Glutamatergic neuron (in vitro differentiated cells): ENCODE data around the gene MMP17. TPM values are rescaled to one million over a fixed set of nuclear protein-coding genes. Genes with fewer than 3 reads are reported as not detected.

Experiments used
- DNase-seq: peaks from one replicate; pipeline ENCODE4 v3.0.0; 2022
- H3K27ac Mint-ChIP-seq: one replicate; pipeline ENCODE4 v1.8.0; 2020; ENCODE audit warnings: mild to moderate bottlenecking, mixed read lengths, inconsistent platforms; ENCODE audit not compliant: unreplicated experiment
- H3K27me3 Mint-ChIP-seq: one replicate; pipeline ENCODE4 v1.8.0; 2020; ENCODE audit warnings: mild to moderate bottlenecking, moderate library complexity, mixed read lengths, inconsistent platforms; ENCODE audit not compliant: unreplicated experiment
- H3K36me3 Mint-ChIP-seq: one replicate; pipeline ENCODE4 v1.8.0; 2020; ENCODE audit warnings: mild to moderate bottlenecking, mixed read lengths, inconsistent platforms; ENCODE audit not compliant: unreplicated experiment
- H3K4me1 Mint-ChIP-seq: one replicate; pipeline ENCODE4 v1.8.0; 2020; ENCODE audit warnings: mild to moderate bottlenecking, low read depth, mixed read lengths, inconsistent platforms; ENCODE audit not compliant: unreplicated experiment
- H3K4me3 Mint-ChIP-seq: one replicate; pipeline ENCODE4 v1.8.0; 2020; ENCODE audit warnings: mild to moderate bottlenecking, mixed read lengths, inconsistent platforms; ENCODE audit not compliant: unreplicated experiment
- H3K9me3 Mint-ChIP-seq: one replicate; pipeline ENCODE4 v1.8.0; 2020; ENCODE audit warnings: mild to moderate bottlenecking, moderate library complexity, mixed read lengths, inconsistent platforms; ENCODE audit not compliant: unreplicated experiment
- CTCF ChIP-seq: fragments of 200-600 bp; sonication (generic); IDR thresholded peaks from one replicate; pipeline ENCODE4 v1.5.0; 2021; ENCODE audit not compliant: partially characterized antibody, unreplicated experiment
- total RNA-seq: library from RNA; stranded (reverse); fragmentation: NEBNext Ultra II Directional; extraction: Animal tissue kit (Norgen Biotek cat#: 25700); gene quantifications from one replicate; pipeline ENCODE4 v1.2.1, GENCODE V29; 2021; ENCODE audit not compliant: unreplicated experiment

Gene MMP17
- total RNA-seq, 1 donor from 2014 or later: 65.8 TPM

GRCh38 chr12:131867891-131868675 is 39.9 kb downstream of the MMP17 start:
- Mint-ChIP-seq H3K36me3 (peaks cover under 1% of the 10 kb centered on the region), H3K27ac (no peak overlapping the region), H3K4me1 (no peaks in the 10 kb centered on the region), H3K27me3 (no peaks in the 10 kb centered on the region), H3K4me3 (no peak overlapping the region), H3K9me3 (no peaks in the 10 kb centered on the region)
- no peak for TF ChIP-seq CTCF
- DNase-seq: no peak

GRCh38 chr12:131869871-131870418 is 41.8 kb downstream of the MMP17 start:
- H3K9me3 Mint-ChIP-seq: peaks cover 2% of the 10 kb centered on the region
- peaks cover 8% of the 10 kb centered on the region for H3K36me3 Mint-ChIP-seq
- TF ChIP-seq CTCF: no peak
- no peaks in the 10 kb centered on the region for H3K27me3 Mint-ChIP-seq
- H3K4me3 Mint-ChIP-seq: no peak overlapping the region
- H3K4me1 Mint-ChIP-seq: no peaks in the 10 kb centered on the region
- DNase-seq: no peak
- H3K27ac Mint-ChIP-seq: no peak overlapping the region

GRCh38 chr12:131871677-131872076 is 43.5 kb downstream of the MMP17 start:
- Mint-ChIP-seq H3K9me3 (peaks cover 2% of the 10 kb centered on the region), H3K4me1 (no peaks in the 10 kb centered on the region), H3K27me3 (peaks cover 3% of the 10 kb centered on the region), H3K27ac (no peak overlapping the region), H3K4me3 (no peak overlapping the region), H3K36me3 (peaks cover 8% of the 10 kb centered on the region)
- no peak for TF ChIP-seq CTCF
- no peak for DNase-seq

GRCh38 chr12:131872154-131873051 is 44.2 kb downstream of the MMP17 start:
- peaks cover 3% of the 10 kb centered on the region for H3K27me3 Mint-ChIP-seq
- no peak for DNase-seq
- no peak overlapping the region for H3K27ac Mint-ChIP-seq
- no peak for TF ChIP-seq CTCF
- H3K9me3 Mint-ChIP-seq: peaks cover 2% of the 10 kb centered on the region
- peaks cover 1% of the 10 kb centered on the region for H3K4me1 Mint-ChIP-seq
- H3K36me3 Mint-ChIP-seq: peaks cover 8% of the 10 kb centered on the region
- no peak overlapping the region for H3K4me3 Mint-ChIP-seq
